Measurements from ENCODE around the gene LRRN3. TPM values are rescaled to one million over a fixed set of nuclear protein-coding genes. Genes with fewer than 3 reads are reported as not detected.

The LRRN3 gene
- total RNA-seq, 3 donors from 2014 or later, result 1.6 to 2.4 (median 1.6) TPM

DNA sequence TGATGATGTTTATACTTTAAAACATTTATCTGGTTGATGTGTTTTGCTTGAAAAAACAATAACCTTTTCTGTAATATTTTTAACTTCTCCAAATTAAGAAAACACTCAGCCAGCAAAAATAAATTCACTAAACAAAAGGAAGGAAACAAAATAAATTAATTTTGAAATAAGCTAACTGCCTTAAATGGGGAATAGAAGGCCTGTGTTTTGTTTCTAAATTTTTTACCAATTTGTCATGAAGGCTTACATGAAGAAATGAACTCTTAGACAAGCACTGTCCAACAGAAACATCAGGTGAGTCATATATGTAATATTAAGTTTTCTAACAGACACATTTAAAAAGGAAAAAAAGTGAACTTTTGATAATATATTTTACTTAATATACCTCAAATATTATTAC is 68.5 kb downstream of the LRRN3 start:
- TF ChIP-seq POLR2AphosphoS5 (IDR thresholded peaks at IDR 0.05) (no peak), POLR2A (IDR thresholded peaks at IDR 0.05) (no peak)
- TF ChIP-seq, protein P1, sequence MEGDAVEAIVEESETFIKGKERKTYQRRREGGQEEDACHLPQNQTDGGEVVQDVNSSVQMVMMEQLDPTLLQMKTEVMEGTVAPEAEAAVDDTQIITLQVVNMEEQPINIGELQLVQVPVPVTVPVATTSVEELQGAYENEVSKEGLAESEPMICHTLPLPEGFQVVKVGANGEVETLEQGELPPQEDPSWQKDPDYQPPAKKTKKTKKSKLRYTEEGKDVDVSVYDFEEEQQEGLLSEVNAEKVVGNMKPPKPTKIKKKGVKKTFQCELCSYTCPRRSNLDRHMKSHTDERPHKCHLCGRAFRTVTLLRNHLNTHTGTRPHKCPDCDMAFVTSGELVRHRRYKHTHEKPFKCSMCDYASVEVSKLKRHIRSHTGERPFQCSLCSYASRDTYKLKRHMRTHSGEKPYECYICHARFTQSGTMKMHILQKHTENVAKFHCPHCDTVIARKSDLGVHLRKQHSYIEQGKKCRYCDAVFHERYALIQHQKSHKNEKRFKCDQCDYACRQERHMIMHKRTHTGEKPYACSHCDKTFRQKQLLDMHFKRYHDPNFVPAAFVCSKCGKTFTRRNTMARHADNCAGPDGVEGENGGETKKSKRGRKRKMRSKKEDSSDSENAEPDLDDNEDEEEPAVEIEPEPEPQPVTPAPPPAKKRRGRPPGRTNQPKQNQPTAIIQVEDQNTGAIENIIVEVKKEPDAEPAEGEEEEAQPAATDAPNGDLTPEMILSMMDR (IDR thresholded peaks at IDR 0.05), result no peak
- Histone ChIP-seq H3K4me3 (no peak overlapping the region), H3K9me3 (no peaks in the 10 kb centered on the region), H3K36me3 (no peaks in the 10 kb centered on the region), H3K27ac (no peak overlapping the region), H3K4me1 (no peaks in the 10 kb centered on the region), H3K27me3 (no peaks in the 10 kb centered on the region)
- intact Hi-C loops (cut with DNase I; ENCODE audit: low total_unique reads), result no loop called here
- no peak for DNase-seq (ENCODE audit: low spot score in 2 of 2)

DNA sequence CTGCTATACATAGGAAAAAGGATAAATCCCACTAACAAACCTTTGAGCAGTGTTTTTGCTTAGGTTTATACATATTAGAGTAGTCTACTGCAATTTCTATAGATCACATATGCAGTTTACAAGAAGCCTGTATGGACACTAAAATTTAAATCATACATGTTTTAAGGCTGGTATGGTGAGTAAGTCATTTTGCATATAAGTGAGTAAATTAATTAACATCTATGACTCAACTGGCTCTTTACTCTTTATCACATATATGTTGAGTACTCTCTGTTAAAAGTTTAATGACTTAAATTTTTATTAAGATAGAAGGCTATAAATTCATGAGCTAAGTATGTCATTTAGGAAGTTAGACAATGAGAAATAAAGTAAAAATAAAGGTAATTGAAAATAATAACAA is 69.4 kb downstream of the LRRN3 start:
- intact Hi-C loops (cut with DNase I; ENCODE audit: low total_unique reads), result no loop called here
- Histone ChIP-seq H3K4me3 (no peak overlapping the region), H3K9me3 (no peaks in the 10 kb centered on the region), H3K27me3 (no peaks in the 10 kb centered on the region), H3K4me1 (no peaks in the 10 kb centered on the region), H3K27ac (no peak overlapping the region), H3K36me3 (no peaks in the 10 kb centered on the region)
- no peak for DNase-seq (ENCODE audit: low spot score in 2 of 2)
- TF ChIP-seq POLR2AphosphoS5 (IDR thresholded peaks at IDR 0.05), result no peak
- no peak for TF ChIP-seq POLR2A (IDR thresholded peaks at IDR 0.05)
- TF ChIP-seq, protein P1 (IDR thresholded peaks at IDR 0.05), result no peak

DNA sequence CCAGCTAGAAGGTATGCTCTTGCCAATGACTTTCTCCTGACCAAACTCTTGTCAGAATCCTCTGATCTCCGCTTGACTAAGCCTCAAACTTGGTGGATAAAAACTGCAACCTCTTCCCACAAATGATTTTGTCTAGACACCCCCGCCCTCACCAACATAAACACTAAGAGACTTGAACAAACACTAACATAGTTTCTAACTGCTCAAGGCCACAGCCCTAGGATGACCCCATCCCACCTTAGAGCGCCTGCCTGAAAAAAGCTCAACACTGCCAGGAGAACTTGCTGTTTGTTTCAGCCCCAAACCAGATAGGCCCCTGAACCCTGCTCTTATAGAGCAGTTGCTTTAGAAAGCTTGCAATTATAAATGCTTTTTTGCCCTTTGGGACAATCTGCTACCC is 71.8 kb downstream of the LRRN3 start:
- TF ChIP-seq, protein P1 (IDR thresholded peaks at IDR 0.05), result no peak
- TF ChIP-seq POLR2AphosphoS5 (IDR thresholded peaks at IDR 0.05) (no peak), POLR2A (IDR thresholded peaks at IDR 0.05) (no peak)
- DNase-seq (ENCODE audit: low spot score in 2 of 2), result no peak
- no peaks in the 10 kb centered on the region for H3K36me3 ChIP-seq
- intact Hi-C loops (cut with DNase I; ENCODE audit: low total_unique reads), result no loop called here
- no peak overlapping the region for H3K4me3 ChIP-seq
- H3K27ac ChIP-seq, result no peak overlapping the region
- H3K27me3 ChIP-seq, result no peaks in the 10 kb centered on the region
- no peaks in the 10 kb centered on the region for H3K4me1 ChIP-seq
- H3K9me3 ChIP-seq, result no peaks in the 10 kb centered on the region

DNA sequence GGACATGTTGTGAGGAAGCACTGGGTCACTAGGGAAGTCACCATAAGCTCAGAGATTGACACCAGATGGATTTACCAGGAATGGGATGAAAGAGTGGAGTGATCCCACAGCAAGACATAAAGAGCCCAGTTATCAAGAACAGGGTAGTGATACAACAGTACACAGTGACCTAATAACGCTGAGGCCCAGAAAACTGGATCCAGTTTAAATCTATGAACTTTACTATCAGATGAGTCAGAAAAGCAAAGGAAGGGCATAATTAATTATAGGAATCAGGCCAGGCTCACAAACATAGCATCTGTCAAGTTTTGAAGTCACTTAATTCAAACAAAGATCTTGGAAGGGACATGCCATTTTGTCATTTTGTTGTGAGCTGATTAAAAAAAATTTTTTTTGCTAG is 73.5 kb downstream of the LRRN3 start:
- Histone ChIP-seq H3K9me3 (no peaks in the 10 kb centered on the region), H3K27ac (no peak overlapping the region), H3K36me3 (no peaks in the 10 kb centered on the region), H3K4me3 (no peak overlapping the region), H3K27me3 (no peaks in the 10 kb centered on the region), H3K4me1 (no peaks in the 10 kb centered on the region)
- no peak for DNase-seq (ENCODE audit: low spot score in 2 of 2)
- no peak for TF ChIP-seq POLR2A (IDR thresholded peaks at IDR 0.05)
- TF ChIP-seq POLR2AphosphoS5 (IDR thresholded peaks at IDR 0.05), result no peak
- TF ChIP-seq, protein P1 (IDR thresholded peaks at IDR 0.05), result no peak
- intact Hi-C loops (cut with DNase I; ENCODE audit: low total_unique reads), result no loop called here

DNA sequence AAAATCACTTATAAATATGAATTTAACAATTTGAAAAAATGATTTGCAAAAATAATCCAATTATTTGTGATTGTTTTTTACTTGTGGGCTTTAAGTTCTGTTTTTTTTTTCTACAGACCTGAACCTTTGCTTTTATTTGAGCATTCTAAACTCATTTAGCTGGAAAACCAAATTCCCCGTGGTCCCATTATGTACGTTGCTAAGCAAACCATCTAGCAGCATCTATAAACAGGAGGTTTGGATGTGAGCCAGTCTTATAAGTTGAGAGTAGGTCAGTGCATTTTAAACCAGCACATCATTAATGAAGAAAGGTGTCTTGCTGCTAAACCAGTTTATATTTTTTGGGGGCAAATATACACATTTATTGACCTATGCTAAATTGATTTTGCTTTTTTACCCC is 77.3 kb downstream of the LRRN3 start:
- no peak for DNase-seq (ENCODE audit: low spot score in 2 of 2)
- Histone ChIP-seq H3K9me3 (no peaks in the 10 kb centered on the region), H3K36me3 (no peaks in the 10 kb centered on the region), H3K4me1 (no peaks in the 10 kb centered on the region), H3K27ac (no peak overlapping the region), H3K4me3 (no peak overlapping the region), H3K27me3 (no peaks in the 10 kb centered on the region)
- intact Hi-C loops (cut with DNase I; ENCODE audit: low total_unique reads), result no loop called here
- TF ChIP-seq POLR2AphosphoS5 (IDR thresholded peaks at IDR 0.05) (no peak), POLR2A (IDR thresholded peaks at IDR 0.05) (no peak)
- TF ChIP-seq, protein P1 (IDR thresholded peaks at IDR 0.05), result no peak
